Mesendoderm (in vitro differentiated cells): ENCODE results near the gene ABCD3.

Experiments used
- DNase-seq: peaks from one replicate; pipeline ENCODE4 v3.0.0; 2013
- H2AK5ac ChIP-seq: 2 replicates; pipeline ENCODE4 v1.6.1; 2013; ENCODE audit warnings: low read length, inconsistent platforms
- H2BK120ac ChIP-seq: 2 replicates; pipeline ENCODE4 v1.6.1; 2013; ENCODE audit warnings: low read depth, mild to moderate bottlenecking, low read length, moderate library complexity, mixed read lengths
- H2BK15ac ChIP-seq: replicated peaks from 2 replicates; pipeline ENCODE4 v1.6.1; 2013; ENCODE audit warnings: low read depth, mild to moderate bottlenecking, moderate library complexity
- H2BK5ac ChIP-seq: 2 replicates; pipeline ENCODE4 v1.6.1; 2013; ENCODE audit warnings: low read length, inconsistent platforms
- H3K18ac ChIP-seq: 2 replicates; pipeline ENCODE4 v1.6.1; 2013; ENCODE audit warnings: mild to moderate bottlenecking, low read length, mixed read lengths
- H3K23ac ChIP-seq: one replicate; pipeline ENCODE4 v1.6.1; 2013; ENCODE audit warnings: low read length
- H3K27ac ChIP-seq: 2 replicates; pipeline ENCODE4 v1.5.1; 2013; ENCODE audit warnings: low read depth, mild to moderate bottlenecking, inconsistent platforms, low read length, moderate library complexity
- H3K27me3 ChIP-seq: 2 replicates; pipeline ENCODE4 v1.6.1; 2013; ENCODE audit warnings: low read length, control low read depth, mild to moderate bottlenecking, inconsistent platforms; ENCODE audit not compliant: insufficient read depth, poor library complexity
- H3K36me3 ChIP-seq: 2 replicates; pipeline ENCODE4 v1.6.1; 2013; ENCODE audit warnings: low read length, inconsistent platforms; ENCODE audit not compliant: control insufficient read depth, insufficient read depth
- H3K4ac ChIP-seq: one replicate; pipeline ENCODE4 v1.6.1; 2013; ENCODE audit warnings: low read depth, mild to moderate bottlenecking, low read length, moderate library complexity
- H3K4me1 ChIP-seq: 2 replicates; pipeline ENCODE4 v1.6.1; 2013; ENCODE audit warnings: low read depth, low read length, inconsistent platforms; ENCODE audit not compliant: control insufficient read depth
- H3K4me2 ChIP-seq: 2 replicates; pipeline ENCODE4 v1.6.1; 2013; ENCODE audit warnings: low read length
- H3K4me3 ChIP-seq: 2 replicates; pipeline ENCODE4 v1.5.1; 2013; ENCODE audit warnings: mild to moderate bottlenecking, low read length
- H3K56ac ChIP-seq: one replicate; pipeline ENCODE4 v1.6.1; 2013; ENCODE audit warnings: low read length
- H3K79me1 ChIP-seq: 2 replicates; pipeline ENCODE4 v1.6.1; 2013; ENCODE audit warnings: low read length, inconsistent platforms
- H3K79me2 ChIP-seq: 2 replicates; pipeline ENCODE4 v1.6.1; 2013; ENCODE audit warnings: mild to moderate bottlenecking, low read length; ENCODE audit not compliant: control insufficient read depth, insufficient read depth
- H3K9ac ChIP-seq: 2 replicates; pipeline ENCODE4 v1.6.1; 2013; ENCODE audit warnings: low read length, inconsistent platforms
- H4K5ac ChIP-seq: one replicate; pipeline ENCODE4 v1.6.1; 2013; ENCODE audit warnings: low read length
- H4K8ac ChIP-seq: one replicate; pipeline ENCODE4 v1.6.1; 2013; ENCODE audit warnings: low read depth, mild to moderate bottlenecking, control low read depth, low read length, moderate library complexity
- WGBS: extraction: QIAGEN DNeasy Blood & Tissue Kit; methylation state at CpG from one replicate; pipeline ENCODE4 v1.1.7; 2013; ENCODE audit warnings: low lambda C conversion rate, missing lambda C conversion rate; ENCODE audit not compliant: insufficient coverage; ENCODE audit errors: extremely low coverage; 5-methylcytosine and 5-hydroxymethylcytosine counted together

The ABCD3 gene

DNA sequence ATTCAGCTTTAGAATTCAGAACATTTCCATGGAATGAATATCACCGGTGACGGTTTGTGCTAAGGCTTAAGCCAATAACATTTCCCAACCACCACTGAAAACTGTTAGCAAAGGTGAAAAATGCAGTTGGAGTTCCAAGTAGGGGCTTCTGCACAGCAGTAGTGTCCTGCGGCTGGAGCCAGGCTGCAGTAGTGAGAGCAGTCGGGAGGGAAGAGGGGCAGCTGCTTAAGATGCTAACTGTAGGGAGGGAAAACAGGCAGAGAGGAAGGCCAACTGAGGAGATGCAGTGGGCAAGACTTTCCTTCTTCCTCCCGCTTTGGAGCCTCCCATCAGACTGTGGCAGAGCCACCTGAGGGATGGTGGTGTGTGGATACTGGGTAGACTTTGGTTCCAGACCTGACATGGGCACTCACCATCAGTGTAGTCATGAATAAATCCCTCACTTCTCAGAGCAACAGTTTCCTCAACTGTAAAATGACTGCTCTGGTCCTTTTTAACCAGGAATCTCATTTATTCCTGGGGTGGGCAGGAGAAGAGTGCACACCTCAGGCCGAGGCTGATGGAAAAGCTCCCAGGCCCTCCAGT, 120.1 kb downstream of the ABCD3 start:
- H2BK15ac ChIP-seq: no peak overlapping the region
- DNase-seq: peak; percentile 53
- H3K79me2 ChIP-seq: peaks cover 10% of the 10 kb centered on the region
- peaks cover 5% of the 10 kb centered on the region for H3K4me1 ChIP-seq
- no peak overlapping the region for H2BK120ac ChIP-seq
- WGBS: no CpG with 5 or more reads among the region's 6 CpGs
- no peak overlapping the region for H3K23ac ChIP-seq
- no peak overlapping the region for H3K27ac ChIP-seq
- H3K18ac ChIP-seq: no peak overlapping the region
- no peak overlapping the region for H4K8ac ChIP-seq
- no peaks in the 10 kb centered on the region for H3K36me3 ChIP-seq
- no peak overlapping the region for H3K4me3 ChIP-seq
- no peak overlapping the region for H2BK5ac ChIP-seq
- H2AK5ac ChIP-seq: no peak overlapping the region
- H3K4ac ChIP-seq: no peak overlapping the region
- no peak overlapping the region for H3K9ac ChIP-seq
- no peak overlapping the region for H3K4me2 ChIP-seq
- no peak overlapping the region for H4K5ac ChIP-seq
- peak overlapping the region; percentile 22 for H3K56ac ChIP-seq
- peaks cover 6% of the 10 kb centered on the region for H3K79me1 ChIP-seq
- H3K27me3 ChIP-seq: no peaks in the 10 kb centered on the region

DNA sequence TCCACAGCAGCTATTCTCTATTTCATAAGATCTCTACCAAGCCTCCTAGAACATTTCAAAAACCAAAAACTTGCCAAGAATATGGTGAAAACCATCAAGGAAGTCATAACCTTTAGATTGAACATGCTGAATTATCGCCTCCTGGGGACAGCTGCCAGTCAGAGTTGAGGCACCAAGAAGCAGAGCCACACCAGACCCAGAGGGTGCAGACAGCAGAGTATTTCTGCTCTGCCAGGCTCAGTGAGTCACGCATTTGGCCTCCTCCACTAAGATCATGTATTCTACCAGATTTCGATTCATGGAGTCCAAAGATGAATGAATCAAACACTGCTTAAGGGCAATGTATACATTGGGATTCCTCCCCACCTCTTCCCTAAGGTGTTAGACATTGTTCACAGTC, 121.3 kb downstream of the ABCD3 start:
- Histone ChIP-seq H2BK15ac (no peak overlapping the region), H3K27me3 (no peaks in the 10 kb centered on the region), H4K5ac (no peak overlapping the region), H3K18ac (no peak overlapping the region), H3K4ac (no peak overlapping the region), H4K8ac (no peak overlapping the region), H3K4me3 (no peak overlapping the region), H3K9ac (peak overlapping the region; percentile 33), H3K4me1 (peaks cover 5% of the 10 kb centered on the region), H3K4me2 (no peak overlapping the region), H2BK5ac (no peak overlapping the region), H3K79me2 (peaks cover 10% of the 10 kb centered on the region), H3K36me3 (no peaks in the 10 kb centered on the region), H2BK120ac (no peak overlapping the region), H3K79me1 (peaks cover 6% of the 10 kb centered on the region), H3K56ac (no peak overlapping the region), H3K23ac (peak overlapping the region; percentile 4), H3K27ac (no peak overlapping the region), H2AK5ac (no peak overlapping the region)
- DNase-seq: no peak
- no CpG with 5 or more reads among the region's 3 CpGs for WGBS

DNA sequence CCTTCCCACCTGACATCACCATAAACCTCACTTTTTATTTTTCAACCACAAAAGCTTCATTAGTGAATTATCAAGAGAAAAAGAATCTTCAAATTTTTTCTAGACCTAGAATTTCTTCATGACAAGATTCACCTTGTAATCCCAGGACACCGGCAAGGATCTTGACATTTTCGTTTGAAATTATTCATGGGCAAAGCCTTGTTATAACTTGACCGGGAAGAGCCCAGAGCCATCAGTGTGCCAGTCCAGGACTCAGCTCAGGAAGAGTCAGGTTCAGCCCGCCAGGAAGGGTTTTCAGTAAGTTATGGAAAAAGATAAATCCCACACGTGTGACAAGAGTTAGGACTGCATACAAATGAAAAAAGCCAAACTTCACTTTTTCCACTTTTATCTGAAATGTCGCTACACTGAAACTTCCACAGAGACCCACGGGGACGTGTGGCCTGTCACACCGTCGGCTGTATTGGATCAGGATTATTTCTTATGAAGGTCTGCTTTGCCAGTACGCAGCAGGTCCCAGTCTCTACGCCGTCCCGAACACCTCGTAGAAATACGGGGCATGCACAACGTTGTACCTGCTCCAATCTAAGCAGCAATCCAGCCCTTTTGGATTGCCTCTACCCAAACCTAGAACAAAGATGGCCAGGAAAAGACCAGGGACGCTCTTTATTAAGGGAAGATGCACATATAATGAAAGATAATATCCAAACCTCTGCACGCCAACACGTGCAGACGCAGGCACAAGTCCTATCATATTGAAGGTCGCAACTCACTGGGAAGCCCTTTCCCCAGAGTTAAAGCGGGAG, 122.5 kb downstream of the ABCD3 start:
- Histone ChIP-seq H2BK5ac (no peak overlapping the region), H3K4me3 (peak overlapping the region; percentile 49), H2AK5ac (no peak overlapping the region), H2BK120ac (no peak overlapping the region), H3K18ac (peak overlapping the region; percentile 91), H3K4ac (no peak overlapping the region), H4K8ac (no peak overlapping the region), H3K79me2 (peaks cover 10% of the 10 kb centered on the region), H3K27me3 (no peaks in the 10 kb centered on the region), H3K56ac (peak overlapping the region; percentile 87), H2BK15ac (no peak overlapping the region), H3K23ac (peak overlapping the region; percentile 91), H3K4me1 (peaks cover 5% of the 10 kb centered on the region), H4K5ac (no peak overlapping the region), H3K4me2 (peak overlapping the region; percentile 53), H3K36me3 (no peaks in the 10 kb centered on the region), H3K27ac (no peak overlapping the region), H3K79me1 (peaks cover 6% of the 10 kb centered on the region), H3K9ac (peak overlapping the region; percentile 72)
- WGBS: no CpG with 5 or more reads among the region's 23 CpGs
- DNase-seq: no peak

DNA sequence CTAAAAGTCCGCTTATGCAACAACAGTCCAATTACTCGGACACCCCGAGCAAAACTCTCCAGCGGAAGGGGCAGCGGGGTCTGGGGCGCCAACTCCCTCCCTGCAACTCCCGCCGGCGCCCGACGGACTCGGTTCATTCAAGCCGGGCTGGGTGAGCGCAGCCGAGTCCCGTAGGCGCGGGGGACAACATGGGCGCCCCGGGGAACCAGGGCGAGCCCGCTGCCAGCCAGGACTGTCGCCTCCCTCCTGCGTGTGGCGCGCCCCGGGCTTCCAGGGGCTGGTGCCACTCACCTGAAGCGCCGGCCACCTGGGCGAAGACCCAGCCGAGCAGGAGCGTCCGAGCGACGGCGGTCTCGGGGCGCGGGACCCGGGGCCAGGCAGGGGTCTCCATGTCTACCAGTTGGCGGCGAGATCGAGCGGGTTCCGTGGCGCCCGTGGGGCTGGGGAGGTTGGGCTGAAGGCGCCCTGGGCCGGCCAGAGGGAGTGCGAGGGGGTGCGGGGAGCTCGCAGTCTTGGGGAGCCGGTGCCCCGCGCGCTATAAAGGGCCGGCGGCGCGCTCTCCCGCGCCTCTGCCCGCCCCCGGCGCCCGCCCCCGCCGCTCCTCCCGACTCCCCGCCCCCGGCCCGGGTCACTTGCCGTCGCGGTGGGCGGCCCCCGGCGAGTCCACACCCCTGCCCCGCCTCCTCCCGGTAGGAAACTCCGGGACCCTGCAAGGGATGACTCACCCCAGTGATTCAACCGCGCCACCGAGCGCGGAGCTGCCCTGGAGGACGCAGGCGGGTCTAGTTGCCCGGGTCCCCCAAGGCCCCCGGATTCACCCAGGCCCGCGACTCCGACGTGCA, 123.3 kb downstream of the ABCD3 start, which contains the start of gene F3:
F3 (minus strand) TSS at position 514 of the 842 bp plus-strand sequence; CDS start at position 391, 123 bp downstream.
- no peaks in the 10 kb centered on the region for H3K36me3 ChIP-seq
- peak within 1 kb of the TSS; percentile 20 for H2BK5ac ChIP-seq
- no peak within 1 kb of the TSS for H2AK5ac ChIP-seq
- H3K4me3 ChIP-seq: peak within 1 kb of the TSS; percentile 52
- H3K4ac ChIP-seq: peak within 1 kb of the TSS; percentile 84
- H2BK15ac ChIP-seq: no peak within 1 kb of the TSS
- H4K8ac ChIP-seq: no peak within 1 kb of the TSS
- H3K79me2 ChIP-seq: peaks cover 10% of the 10 kb centered on the region
- peak within 1 kb of the TSS; percentile 91 for H3K23ac ChIP-seq
- peak within 1 kb of the TSS; percentile 87 for H3K56ac ChIP-seq
- peak within 1 kb of the TSS; percentile 56 for H3K27ac ChIP-seq
- H2BK120ac ChIP-seq: peak within 1 kb of the TSS; percentile 66
- H3K79me1 ChIP-seq: peaks cover 6% of the 10 kb centered on the region
- H4K5ac ChIP-seq: no peak within 1 kb of the TSS
- no peaks in the 10 kb centered on the region for H3K27me3 ChIP-seq
- peak; percentile 88 for DNase-seq
- H3K4me1 ChIP-seq: peaks cover 5% of the 10 kb centered on the region
- H3K4me2 ChIP-seq: peak within 1 kb of the TSS; percentile 93
- WGBS: no CpG with 5 or more reads among the region's 94 CpGs
- peak within 1 kb of the TSS; percentile 91 for H3K18ac ChIP-seq
- peak within 1 kb of the TSS; percentile 80 for H3K9ac ChIP-seq

DNA sequence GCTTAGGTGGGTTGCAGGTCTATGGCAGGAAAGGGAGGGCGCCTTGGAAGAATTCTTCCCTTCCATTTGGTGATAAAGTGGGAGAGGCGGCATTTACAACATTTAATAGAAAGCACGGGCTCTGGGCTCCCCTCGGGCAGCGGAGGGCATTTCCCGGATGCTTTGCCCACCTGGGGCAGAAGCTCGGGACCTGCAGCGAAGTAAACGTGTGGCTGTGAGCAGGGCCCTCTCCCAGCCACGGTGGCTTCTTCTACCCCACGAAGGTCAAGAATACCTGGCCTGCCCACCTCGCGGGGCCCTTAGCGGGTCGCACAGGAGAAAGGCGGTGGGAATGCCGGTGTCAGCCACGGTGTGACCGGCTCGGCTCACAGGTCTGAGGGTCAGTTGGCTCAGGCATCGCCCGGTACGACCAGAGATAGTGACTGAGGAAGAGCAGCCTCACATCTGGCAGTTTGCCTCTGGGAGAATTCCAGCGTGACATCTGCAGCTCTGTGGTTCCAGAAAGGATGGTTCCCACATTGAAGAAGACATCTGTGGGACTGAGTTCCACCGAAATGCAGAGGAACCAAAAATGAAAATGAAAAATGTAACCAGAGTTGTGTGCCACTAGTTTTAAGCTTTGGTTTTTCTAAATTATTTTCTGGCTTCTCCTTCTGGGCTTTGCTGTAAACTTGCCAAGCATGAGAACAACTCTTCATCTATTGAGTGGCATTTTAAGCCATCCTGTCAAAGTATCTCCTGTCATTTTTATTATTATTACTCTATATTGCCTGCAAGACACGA, 124.1 kb downstream of the ABCD3 start:
- Histone ChIP-seq H2AK5ac (no peak overlapping the region), H3K9ac (peak overlapping the region; percentile 80), H4K8ac (no peak overlapping the region), H2BK120ac (no peak overlapping the region), H3K23ac (peak overlapping the region; percentile 34), H3K27ac (peak overlapping the region; percentile 56), H2BK15ac (no peak overlapping the region), H3K18ac (peak overlapping the region; percentile 62), H3K36me3 (no peaks in the 10 kb centered on the region), H3K79me1 (peaks cover 4% of the 10 kb centered on the region), H4K5ac (no peak overlapping the region), H2BK5ac (peak overlapping the region; percentile 20), H3K56ac (peak overlapping the region; percentile 87), H3K4me1 (peaks cover 5% of the 10 kb centered on the region), H3K27me3 (no peaks in the 10 kb centered on the region), H3K79me2 (peaks cover 10% of the 10 kb centered on the region), H3K4me3 (peak overlapping the region; percentile 52), H3K4me2 (peak overlapping the region; percentile 93), H3K4ac (no peak overlapping the region)
- peak; percentile 33 for DNase-seq
- no CpG with 5 or more reads among the region's 26 CpGs for WGBS
